Measurements from ENCODE around the gene GDF15.

Gene GDF15

GRCh38 chr19:18419699-18420460 is 33.9 kb downstream of the GDF15 start:
- Histone ChIP-seq H3K4me1 (ENCODE audit: control insufficient read depth, insufficient read depth, low read depth, low read length) (peaks cover 71% of the 10 kb centered on the region), H3K79me1 (replicated peaks; ENCODE audit: low read length, poor library complexity, severe bottlenecking) (peaks cover 2% of the 10 kb centered on the region), H2AFZ (ENCODE audit: low read depth, low read length) (no peak overlapping the region), H2BK12ac (ENCODE audit: low read length in 2 of 2) (peak overlapping the region; percentile 44 to 68), H3K9ac (ENCODE audit: low read length) (peak overlapping the region; percentile 95), H3K14ac (ENCODE audit: low read length in 2 of 2) (peak overlapping the region in 1 of 2 experiments; percentile 74), H3K27me3 (ENCODE audit: control insufficient read depth in 1 of 2, insufficient read depth in 1 of 2, low read length in 2 of 2) (no peaks in the 10 kb centered on the region), H3K9me3 (ENCODE audit: control insufficient read depth, low read length) (no peaks in the 10 kb centered on the region), H3K18ac (ENCODE audit: low read depth in 1 of 2, low read length in 2 of 2) (peak overlapping the region; percentile 89 to 91), H2BK120ac (ENCODE audit: low read depth, low read length) (peak overlapping the region; percentile 95), H4K91ac (ENCODE audit: low read length) (peak overlapping the region; percentile 98), H3K27ac (ENCODE audit: low read length, poor library complexity, severe bottlenecking) (no peak overlapping the region), H2BK15ac (ENCODE audit: low read depth, poor library complexity, severe bottlenecking) (peak overlapping the region; percentile 83), H3K4me2 (ENCODE audit: low read length, poor library complexity, severe bottlenecking) (peak overlapping the region; percentile 82), H2BK5ac (ENCODE audit: low read depth, low read length, poor library complexity, severe bottlenecking) (no peak overlapping the region), H4K8ac (ENCODE audit: low read length) (peak overlapping the region; percentile 71), H3K36me3 (ENCODE audit: control insufficient read depth in 1 of 2, insufficient read depth in 2 of 2, low read depth in 1 of 2, low read length in 2 of 2) (peaks cover 0 to 13% of the 10 kb centered on the region in 2 experiments), H3K23ac (ENCODE audit: low read length in 2 of 2) (peak overlapping the region in 1 of 2 experiments; percentile 50), H3K4me3 (ENCODE audit: insufficient read depth in 1 of 2, low read depth in 1 of 2, low read length in 2 of 2) (peak overlapping the region; percentile 76 to 88), H2AK5ac (ENCODE audit: low read length, severe bottlenecking) (peak overlapping the region; percentile 22), H3K4ac (ENCODE audit: low read depth in 1 of 2, low read length in 2 of 2) (peak overlapping the region; percentile 85 to 93)
- WGBS = 2% methylated on average over 76 of the region's 97 CpGs
- DNase-seq = peak; percentile 31

- Histone ChIP-seq H2AFZ (ENCODE audit: low read depth, low read length) (no peak overlapping the region), H3K36me3 (ENCODE audit: control insufficient read depth in 1 of 2, insufficient read depth in 2 of 2, low read depth in 1 of 2, low read length in 2 of 2) (peaks cover 0 to 13% of the 10 kb centered on the region in 2 experiments), H2AK5ac (ENCODE audit: low read length, severe bottlenecking) (no peak overlapping the region), H3K23ac (ENCODE audit: low read length in 2 of 2) (peak overlapping the region in 1 of 2 experiments; percentile 47), H3K9me3 (ENCODE audit: control insufficient read depth, low read length) (no peaks in the 10 kb centered on the region), H3K4ac (ENCODE audit: low read depth in 1 of 2, low read length in 2 of 2) (peak overlapping the region in 1 of 2 experiments; percentile 2), H3K27ac (ENCODE audit: low read length, poor library complexity, severe bottlenecking) (no peak overlapping the region), H3K18ac (ENCODE audit: low read depth in 1 of 2, low read length in 2 of 2) (no peak overlapping the region), H2BK5ac (ENCODE audit: low read depth, low read length, poor library complexity, severe bottlenecking) (no peak overlapping the region), H2BK12ac (ENCODE audit: low read length in 2 of 2) (peak overlapping the region in 1 of 2 experiments; percentile 40), H3K4me3 (ENCODE audit: insufficient read depth in 1 of 2, low read depth in 1 of 2, low read length in 2 of 2) (peak overlapping the region; percentile 11 to 88), H2BK15ac (ENCODE audit: low read depth, poor library complexity, severe bottlenecking) (peak overlapping the region; percentile 70), H3K27me3 (ENCODE audit: control insufficient read depth in 1 of 2, insufficient read depth in 1 of 2, low read length in 2 of 2) (no peaks in the 10 kb centered on the region), H4K8ac (ENCODE audit: low read length) (peak overlapping the region; percentile 51), H3K4me1 (ENCODE audit: control insufficient read depth, insufficient read depth, low read depth, low read length) (peaks cover 68% of the 10 kb centered on the region), H3K14ac (ENCODE audit: low read length in 2 of 2) (peak overlapping the region in 1 of 2 experiments; percentile 91), H3K9ac (ENCODE audit: low read length) (peak overlapping the region; percentile 95), H2BK120ac (ENCODE audit: low read depth, low read length) (no peak overlapping the region), H3K79me1 (replicated peaks; ENCODE audit: low read length, poor library complexity, severe bottlenecking) (peaks cover 2% of the 10 kb centered on the region), H3K4me2 (ENCODE audit: low read length, poor library complexity, severe bottlenecking) (peak overlapping the region; percentile 33), H4K91ac (ENCODE audit: low read length) (no peak overlapping the region)
- 73% methylated on average over 1 of the region's 2 CpGs for WGBS
- DNase-seq = no peak
Observed at GRCh38 chr19:18420930-18421329, 35.0 kb downstream of the GDF15 start.

- H2BK5ac ChIP-seq (ENCODE audit: low read depth, low read length, poor library complexity, severe bottlenecking) = no peak overlapping the region
- no peak overlapping the region for H2BK120ac ChIP-seq (ENCODE audit: low read depth, low read length)
- H3K4me3 ChIP-seq (ENCODE audit: insufficient read depth in 1 of 2, low read depth in 1 of 2, low read length in 2 of 2) = peak overlapping the region in 1 of 2 experiments; percentile 88
- peak overlapping the region; percentile 24 for H3K4me2 ChIP-seq (ENCODE audit: low read length, poor library complexity, severe bottlenecking)
- H3K9me3 ChIP-seq (ENCODE audit: control insufficient read depth, low read length) = no peaks in the 10 kb centered on the region
- DNase-seq = no peak
- H3K36me3 ChIP-seq (ENCODE audit: control insufficient read depth in 1 of 2, insufficient read depth in 2 of 2, low read depth in 1 of 2, low read length in 2 of 2) = peaks cover 0 to 13% of the 10 kb centered on the region in 2 experiments
- no peak overlapping the region for H3K18ac ChIP-seq (ENCODE audit: low read depth in 1 of 2, low read length in 2 of 2)
- H3K27ac ChIP-seq (ENCODE audit: low read length, poor library complexity, severe bottlenecking) = no peak overlapping the region
- H3K9ac ChIP-seq (ENCODE audit: low read length) = peak overlapping the region; percentile 95
- peaks cover 70% of the 10 kb centered on the region for H3K4me1 ChIP-seq (ENCODE audit: control insufficient read depth, insufficient read depth, low read depth, low read length)
- H2AK5ac ChIP-seq (ENCODE audit: low read length, severe bottlenecking) = no peak overlapping the region
- no peak overlapping the region for H3K4ac ChIP-seq (ENCODE audit: low read depth in 1 of 2, low read length in 2 of 2)
- WGBS = 82% methylated on average over 8 of the region's 12 CpGs
- H2BK15ac ChIP-seq (ENCODE audit: low read depth, poor library complexity, severe bottlenecking) = no peak overlapping the region
- peaks cover 2% of the 10 kb centered on the region for H3K79me1 ChIP-seq (replicated peaks; ENCODE audit: low read length, poor library complexity, severe bottlenecking)
- no peak overlapping the region for H2BK12ac ChIP-seq (ENCODE audit: low read length in 2 of 2)
- no peak overlapping the region for H2AFZ ChIP-seq (ENCODE audit: low read depth, low read length)
- H3K14ac ChIP-seq (ENCODE audit: low read length in 2 of 2) = no peak overlapping the region
- H4K91ac ChIP-seq (ENCODE audit: low read length) = no peak overlapping the region
- no peak overlapping the region for H4K8ac ChIP-seq (ENCODE audit: low read length)
- no peak overlapping the region for H3K23ac ChIP-seq (ENCODE audit: low read length in 2 of 2)
- H3K27me3 ChIP-seq (ENCODE audit: control insufficient read depth in 1 of 2, insufficient read depth in 1 of 2, low read length in 2 of 2) = no peaks in the 10 kb centered on the region
Observed at GRCh38 chr19:18421371-18421959, 35.5 kb downstream of the GDF15 start.

GRCh38 chr19:18422530-18423191 is 36.7 kb downstream of the GDF15 start:
- Histone ChIP-seq H3K4me1 (ENCODE audit: control insufficient read depth, insufficient read depth, low read depth, low read length) (peaks cover 71% of the 10 kb centered on the region), H3K27ac (ENCODE audit: low read length, poor library complexity, severe bottlenecking) (no peak overlapping the region), H3K36me3 (ENCODE audit: control insufficient read depth in 1 of 2, insufficient read depth in 2 of 2, low read depth in 1 of 2, low read length in 2 of 2) (peaks cover 0 to 25% of the 10 kb centered on the region in 2 experiments), H3K4me3 (ENCODE audit: insufficient read depth in 1 of 2, low read depth in 1 of 2, low read length in 2 of 2) (no peak overlapping the region), H3K27me3 (ENCODE audit: control insufficient read depth in 1 of 2, insufficient read depth in 1 of 2, low read length in 2 of 2) (no peaks in the 10 kb centered on the region), H2AK5ac (ENCODE audit: low read length, severe bottlenecking) (no peak overlapping the region), H3K9me3 (ENCODE audit: control insufficient read depth, low read length) (no peaks in the 10 kb centered on the region), H3K14ac (ENCODE audit: low read length in 2 of 2) (no peak overlapping the region), H3K9ac (ENCODE audit: low read length) (no peak overlapping the region), H3K4ac (ENCODE audit: low read depth in 1 of 2, low read length in 2 of 2) (peak overlapping the region in 1 of 2 experiments; percentile 21), H2AFZ (ENCODE audit: low read depth, low read length) (no peak overlapping the region), H2BK12ac (ENCODE audit: low read length in 2 of 2) (no peak overlapping the region), H4K91ac (ENCODE audit: low read length) (no peak overlapping the region), H3K79me1 (replicated peaks; ENCODE audit: low read length, poor library complexity, severe bottlenecking) (peaks cover 2% of the 10 kb centered on the region), H3K18ac (ENCODE audit: low read depth in 1 of 2, low read length in 2 of 2) (no peak overlapping the region), H2BK15ac (ENCODE audit: low read depth, poor library complexity, severe bottlenecking) (no peak overlapping the region), H3K4me2 (ENCODE audit: low read length, poor library complexity, severe bottlenecking) (no peak overlapping the region), H2BK120ac (ENCODE audit: low read depth, low read length) (no peak overlapping the region), H4K8ac (ENCODE audit: low read length) (no peak overlapping the region), H2BK5ac (ENCODE audit: low read depth, low read length, poor library complexity, severe bottlenecking) (no peak overlapping the region), H3K23ac (ENCODE audit: low read length in 2 of 2) (no peak overlapping the region)
- no peak for DNase-seq
- WGBS = 95% methylated on average over 14 of the region's 14 CpGs

Measured in mesenchymal stem cell (in vitro differentiated cells and primary cell).